ENCODE results near the gene CDCA8.

DNA sequence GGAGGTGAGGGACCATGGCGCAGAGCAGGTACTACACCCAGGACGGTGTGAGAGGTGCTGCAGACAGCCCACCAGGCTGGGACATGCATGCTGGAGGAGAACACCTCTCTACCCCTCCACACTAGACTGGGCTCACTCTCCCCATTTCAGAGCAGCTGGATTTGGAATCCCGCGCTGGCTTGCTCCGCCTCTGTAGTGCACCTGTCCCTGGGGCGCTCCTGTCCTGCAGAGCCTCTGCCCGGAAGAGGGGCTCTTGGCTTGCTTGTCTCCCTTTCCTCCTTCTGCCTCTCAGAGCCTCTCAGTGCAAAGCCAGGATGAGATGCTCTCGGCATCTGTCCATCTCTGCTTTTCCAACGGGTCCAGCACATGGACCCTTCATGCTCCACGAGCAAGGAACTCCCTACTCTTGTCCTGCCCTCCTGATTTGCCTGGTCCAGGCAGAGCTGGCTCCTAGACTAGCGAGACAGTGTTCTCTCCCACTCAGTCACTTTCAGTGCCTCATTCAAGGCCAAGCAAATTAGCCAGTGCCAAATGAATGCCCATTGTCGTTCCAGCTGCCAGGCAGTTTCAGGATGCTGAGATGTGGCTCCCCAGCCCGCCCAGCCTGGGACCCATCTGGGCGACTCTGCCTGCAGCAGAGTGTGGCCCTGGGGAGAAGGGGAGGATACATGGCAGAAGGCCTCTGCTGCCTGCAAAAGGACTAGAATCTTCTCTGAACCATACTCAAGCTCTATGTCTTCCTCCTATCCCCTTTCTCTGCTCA is 33.7 kb downstream of the CDCA8 start:
- TF ChIP-seq, protein P1, sequence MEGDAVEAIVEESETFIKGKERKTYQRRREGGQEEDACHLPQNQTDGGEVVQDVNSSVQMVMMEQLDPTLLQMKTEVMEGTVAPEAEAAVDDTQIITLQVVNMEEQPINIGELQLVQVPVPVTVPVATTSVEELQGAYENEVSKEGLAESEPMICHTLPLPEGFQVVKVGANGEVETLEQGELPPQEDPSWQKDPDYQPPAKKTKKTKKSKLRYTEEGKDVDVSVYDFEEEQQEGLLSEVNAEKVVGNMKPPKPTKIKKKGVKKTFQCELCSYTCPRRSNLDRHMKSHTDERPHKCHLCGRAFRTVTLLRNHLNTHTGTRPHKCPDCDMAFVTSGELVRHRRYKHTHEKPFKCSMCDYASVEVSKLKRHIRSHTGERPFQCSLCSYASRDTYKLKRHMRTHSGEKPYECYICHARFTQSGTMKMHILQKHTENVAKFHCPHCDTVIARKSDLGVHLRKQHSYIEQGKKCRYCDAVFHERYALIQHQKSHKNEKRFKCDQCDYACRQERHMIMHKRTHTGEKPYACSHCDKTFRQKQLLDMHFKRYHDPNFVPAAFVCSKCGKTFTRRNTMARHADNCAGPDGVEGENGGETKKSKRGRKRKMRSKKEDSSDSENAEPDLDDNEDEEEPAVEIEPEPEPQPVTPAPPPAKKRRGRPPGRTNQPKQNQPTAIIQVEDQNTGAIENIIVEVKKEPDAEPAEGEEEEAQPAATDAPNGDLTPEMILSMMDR (conservative IDR thresholded peaks at IDR 0.05; ENCODE audit: low read depth, low read length) = no peak
- TF ChIP-seq POLR2A (IDR thresholded peaks at IDR 0.05; ENCODE audit: low read depth, low read length) (no peak), MXI1 (IDR thresholded peaks at IDR 0.05; ENCODE audit: borderline replicate concordance, low read depth, low read length) (no peak), RAD21 (IDR thresholded peaks at IDR 0.05; ENCODE audit: low read length) (no peak), CEBPB (IDR thresholded peaks at IDR 0.05; ENCODE audit: low read depth, low read length) (no peak), RCOR1 (IDR thresholded peaks at IDR 0.05; ENCODE audit: insufficient replicate concordance, low read length) (no peak)
- TF ChIP-seq, protein P2, sequence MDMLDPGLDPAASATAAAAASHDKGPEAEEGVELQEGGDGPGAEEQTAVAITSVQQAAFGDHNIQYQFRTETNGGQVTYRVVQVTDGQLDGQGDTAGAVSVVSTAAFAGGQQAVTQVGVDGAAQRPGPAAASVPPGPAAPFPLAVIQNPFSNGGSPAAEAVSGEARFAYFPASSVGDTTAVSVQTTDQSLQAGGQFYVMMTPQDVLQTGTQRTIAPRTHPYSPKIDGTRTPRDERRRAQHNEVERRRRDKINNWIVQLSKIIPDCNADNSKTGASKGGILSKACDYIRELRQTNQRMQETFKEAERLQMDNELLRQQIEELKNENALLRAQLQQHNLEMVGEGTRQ (IDR thresholded peaks at IDR 0.05; ENCODE audit: low read depth, low read length) = no peak

Data from IMR-90 (cell line).